Keratinocyte (primary cell): ENCODE data around the gene DCAF7. TPM values are rescaled to one million over a fixed set of nuclear protein-coding genes. Genes with fewer than 3 reads are reported as not detected.

ENCODE experiments used
- DNase-seq: peaks from one replicate; pipeline ENCODE4 v3.0.0-alpha.2; 2011; ENCODE audit warnings: low read depth, missing footprints, low spot score
- FAIRE-seq: peaks from 2 replicates; lab custom pipeline; 2011; peaks lifted over from hg19 to GRCh38; lab: Jason Lieb, UNC
- H2AFZ ChIP-seq: 2 replicates; pipeline ENCODE4 v1.6.0; 2012; ENCODE audit warnings: low read length, control low read depth, inconsistent platforms; ENCODE audit not compliant: control insufficient read depth
- H3K27ac ChIP-seq: 2 replicates; pipeline ENCODE4 v1.5.1; 2011; ENCODE audit warnings: low read length; ENCODE audit not compliant: control insufficient read depth, insufficient read depth
- H3K27me3 ChIP-seq: 3 replicates; pipeline ENCODE4 v1.6.0; 2011; ENCODE audit warnings: low read length; ENCODE audit not compliant: control insufficient read depth, insufficient read depth; ENCODE audit errors: extremely low read depth
- H3K36me3 ChIP-seq, 2 experiments: 2 replicates in 1 of 2; 3 replicates in 1 of 2; pipeline ENCODE4 v1.5.1; 2011; ENCODE audit warnings: low read length in 2 of 2, mild to moderate bottlenecking in 1 of 2; ENCODE audit not compliant: control insufficient read depth in 2 of 2, insufficient read depth in 2 of 2; ENCODE audit errors: extremely low read depth in 1 of 2
- H3K4me1 ChIP-seq: 3 replicates; pipeline ENCODE4 v1.5.1; 2011; ENCODE audit warnings: low read length; ENCODE audit not compliant: control insufficient read depth, insufficient read depth; ENCODE audit errors: extremely low read depth
- H3K4me2 ChIP-seq: 3 replicates; pipeline ENCODE4 v1.6.0; 2011; ENCODE audit warnings: low read depth, low read length; ENCODE audit not compliant: control insufficient read depth, insufficient read depth; ENCODE audit errors: extremely low read depth
- H3K4me3 ChIP-seq, 3 experiments: fragments of 200-600 bp in 1 of 3; sonication (generic) in 1 of 3; 2 replicates in 2 of 3; 3 replicates in 1 of 3; pipeline ENCODE4 v1.5.1; 2011 to 2016; ENCODE audit warnings: low read length in 3 of 3, mild to moderate bottlenecking in 3 of 3, control low read depth in 2 of 3, inconsistent platforms in 1 of 3, low read depth in 1 of 3, mixed read lengths in 1 of 3, mixed run types in 1 of 3, moderate library complexity in 1 of 3; ENCODE audit not compliant: control insufficient read depth in 2 of 3, insufficient read depth in 2 of 3; ENCODE audit errors: extremely low read depth in 1 of 3
- H3K79me2 ChIP-seq: 2 replicates; pipeline ENCODE4 v1.6.0; 2012; ENCODE audit warnings: low read length; ENCODE audit not compliant: control insufficient read depth, insufficient read depth
- H3K9ac ChIP-seq: 3 replicates; pipeline ENCODE4 v1.6.0; 2011; ENCODE audit warnings: low read length; ENCODE audit not compliant: control insufficient read depth, insufficient read depth; ENCODE audit errors: extremely low read depth
- H3K9me1 ChIP-seq: 3 replicates; pipeline ENCODE4 v1.6.0; 2011; ENCODE audit warnings: low read length; ENCODE audit not compliant: control insufficient read depth, insufficient read depth; ENCODE audit errors: extremely low read depth
- H3K9me3 ChIP-seq: 2 replicates; pipeline ENCODE4 v1.5.1; 2012; ENCODE audit warnings: low read depth, low read length; ENCODE audit not compliant: control insufficient read depth
- H4K20me1 ChIP-seq: 3 replicates; pipeline ENCODE4 v1.6.0; 2011; ENCODE audit warnings: low read length; ENCODE audit not compliant: control insufficient read depth, insufficient read depth; ENCODE audit errors: extremely low read depth
- EZH2 ChIP-seq: IDR thresholded peaks from one replicate; pipeline ENCODE4 v1.6.1; 2012; ENCODE audit warnings: inconsistent platforms, mild to moderate bottlenecking, low read length, moderate library complexity
- dilution Hi-C: fragments of 300-500 bp; cut with MboI; formaldehyde crosslinking; loops from one replicate; pipeline ENCODE4 v1.7.0; 2020; ENCODE audit warnings: low sequenced_read_pairs; ENCODE audit not compliant: extremely low pct_ligation_motif_present
- polyA plus RNA-seq, 5 experiments: library from polyadenylated mRNA; depleted of rRNA in 3 of 5; stranded (reverse) in 3 of 5; stranded (forward) in 1 of 5; unstranded in 1 of 5; fragments of >200 nt; gene quantifications; 1 replicate in 1 of 5; 2 replicates in 3 of 5; 3 replicates in 1 of 5; pipeline versions ENCODE4 v1.2.1 to v1.2.3, GENCODE V29; 2011 to 2012; ENCODE audit warnings: missing spikeins in 2 of 5, low read depth in 1 of 5, low replicate concordance in 1 of 5
- TF ChIP-seq, protein P1 (sequence below), 3 experiments: IDR thresholded peaks in 1 of 3; conservative IDR thresholded peaks in 1 of 3; optimal IDR thresholded peaks in 1 of 3; 2 replicates in 2 of 3; 3 replicates in 1 of 3; pipeline versions ENCODE3 to v1.5.1; 2011; ENCODE audit warnings: low read length in 3 of 3, mild to moderate bottlenecking in 3 of 3, moderate library complexity in 2 of 3, control low read depth in 1 of 3, inconsistent platforms in 1 of 3; ENCODE audit not compliant: insufficient read depth in 2 of 3; ENCODE audit errors: extremely low read depth in 1 of 3

DCAF7 gene
- polyA plus RNA-seq, 1 donor (not counting 4 experiments of a cell fraction or from before 2014, with no cell fraction given): 32.6 TPM

DNA sequence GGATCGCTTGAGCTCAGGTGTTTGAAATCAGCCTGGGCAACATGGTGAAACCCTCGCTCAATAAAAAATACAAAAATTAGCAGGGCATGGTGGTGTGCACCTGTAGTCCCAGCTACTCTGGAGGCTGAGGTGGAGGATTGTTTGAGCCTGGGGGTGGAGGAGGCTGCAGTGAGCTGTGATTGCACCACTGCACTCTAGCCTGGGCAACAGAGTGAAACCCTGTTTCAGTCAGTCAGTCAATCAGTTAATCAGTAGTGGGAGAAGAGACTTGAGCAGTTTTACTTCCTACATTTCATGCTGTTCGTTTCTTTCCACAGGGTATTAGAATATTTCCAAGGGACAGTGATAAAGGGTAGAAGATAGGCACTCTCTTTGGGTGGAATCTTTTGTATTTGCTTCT, 80.8 kb downstream of the DCAF7 start:
- H3K79me2 ChIP-seq: peaks cover 11% of the 10 kb centered on the region
- no peaks in the 10 kb centered on the region for H3K27me3 ChIP-seq
- no peaks in the 10 kb centered on the region for H3K4me1 ChIP-seq
- no peaks in the 10 kb centered on the region for H3K9me3 ChIP-seq
- no peak overlapping the region for H3K4me3 ChIP-seq
- TF ChIP-seq, protein P1, sequence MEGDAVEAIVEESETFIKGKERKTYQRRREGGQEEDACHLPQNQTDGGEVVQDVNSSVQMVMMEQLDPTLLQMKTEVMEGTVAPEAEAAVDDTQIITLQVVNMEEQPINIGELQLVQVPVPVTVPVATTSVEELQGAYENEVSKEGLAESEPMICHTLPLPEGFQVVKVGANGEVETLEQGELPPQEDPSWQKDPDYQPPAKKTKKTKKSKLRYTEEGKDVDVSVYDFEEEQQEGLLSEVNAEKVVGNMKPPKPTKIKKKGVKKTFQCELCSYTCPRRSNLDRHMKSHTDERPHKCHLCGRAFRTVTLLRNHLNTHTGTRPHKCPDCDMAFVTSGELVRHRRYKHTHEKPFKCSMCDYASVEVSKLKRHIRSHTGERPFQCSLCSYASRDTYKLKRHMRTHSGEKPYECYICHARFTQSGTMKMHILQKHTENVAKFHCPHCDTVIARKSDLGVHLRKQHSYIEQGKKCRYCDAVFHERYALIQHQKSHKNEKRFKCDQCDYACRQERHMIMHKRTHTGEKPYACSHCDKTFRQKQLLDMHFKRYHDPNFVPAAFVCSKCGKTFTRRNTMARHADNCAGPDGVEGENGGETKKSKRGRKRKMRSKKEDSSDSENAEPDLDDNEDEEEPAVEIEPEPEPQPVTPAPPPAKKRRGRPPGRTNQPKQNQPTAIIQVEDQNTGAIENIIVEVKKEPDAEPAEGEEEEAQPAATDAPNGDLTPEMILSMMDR (optimal IDR thresholded peaks at IDR 0.05 in 1 of 3, IDR thresholded peaks at IDR 0.05 in 1 of 3, conservative IDR thresholded peaks at IDR 0.05 in 1 of 3; ENCODE audit: extremely low read depth in 1 of 3, insufficient read depth in 2 of 3, low read length in 3 of 3): no peak
- no peak for TF ChIP-seq EZH2
- no peak overlapping the region for H3K27ac ChIP-seq
- no peaks in the 10 kb centered on the region for H3K9me1 ChIP-seq
- no peaks in the 10 kb centered on the region for H4K20me1 ChIP-seq
- dilution Hi-C loops: no loop called here
- DNase-seq (no peak), FAIRE-seq (no peak)
- H3K4me2 ChIP-seq: no peak overlapping the region
- H3K9ac ChIP-seq: no peak overlapping the region
- H3K36me3 ChIP-seq: peaks cover 0 to 16% of the 10 kb centered on the region in 2 experiments
- H2AFZ ChIP-seq: no peak overlapping the region

DNA sequence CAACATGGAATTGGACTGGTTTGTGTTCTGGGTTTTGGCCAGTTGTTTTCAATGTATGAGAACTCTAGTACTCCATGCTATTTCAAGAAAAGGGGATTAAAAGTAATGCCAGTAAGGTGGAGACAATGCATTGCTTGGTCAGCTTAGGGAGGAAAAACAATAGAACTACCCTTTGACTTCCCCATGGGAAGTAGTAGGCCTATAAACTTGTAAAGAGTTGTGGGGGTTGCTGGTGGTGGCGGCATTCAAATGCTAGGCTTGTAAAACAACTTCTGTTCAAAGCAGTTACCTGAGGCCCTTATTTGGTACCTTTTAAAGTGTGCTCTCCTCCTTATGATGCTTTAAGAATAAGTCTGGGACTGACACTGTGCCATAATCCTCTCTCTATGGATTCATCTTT, 81.3 kb downstream of the DCAF7 start:
- no peak overlapping the region for H3K27ac ChIP-seq
- TF ChIP-seq, protein P1 (optimal IDR thresholded peaks at IDR 0.05 in 1 of 3, IDR thresholded peaks at IDR 0.05 in 1 of 3, conservative IDR thresholded peaks at IDR 0.05 in 1 of 3; ENCODE audit: extremely low read depth in 1 of 3, insufficient read depth in 2 of 3, low read length in 3 of 3): no peak
- TF ChIP-seq EZH2: no peak
- no peak overlapping the region for H3K4me3 ChIP-seq
- no peak overlapping the region for H3K9ac ChIP-seq
- H3K4me1 ChIP-seq: no peaks in the 10 kb centered on the region
- FAIRE-seq: no peak
- H3K4me2 ChIP-seq: no peak overlapping the region
- dilution Hi-C loops: no loop called here
- peaks cover 7% of the 10 kb centered on the region for H3K79me2 ChIP-seq
- H4K20me1 ChIP-seq: no peaks in the 10 kb centered on the region
- H3K9me3 ChIP-seq: no peaks in the 10 kb centered on the region
- no peak overlapping the region for H2AFZ ChIP-seq
- peaks cover 3 to 22% of the 10 kb centered on the region in 2 experiments for H3K36me3 ChIP-seq
- H3K9me1 ChIP-seq: no peaks in the 10 kb centered on the region
- H3K27me3 ChIP-seq: no peaks in the 10 kb centered on the region
- DNase-seq: no peak
